Activated T-cell treated with anti-CD3 and anti-CD28 coated beads, Interleukin-2, amount 50 U/mL, for 72 hours (primary cell): ENCODE results near the gene RPS27A. TPM values are rescaled to one million over a fixed set of nuclear protein-coding genes. Genes with fewer than 3 reads are reported as not detected.

ENCODE experiments used
- total RNA-seq, 2 donors: library from RNA; stranded (reverse); gene quantifications; one replicate each; pipeline ENCODE4 v1.2.3, GENCODE V29; 2022

Gene RPS27A
- total RNA-seq, 2 donors from 2014 or later, result 1,242 to 1,391 TPM

Other genes with a start within 250 kb of the RPS27A start
- gene RTN4, start 182.2 kb upstream of the RPS27A start, total RNA-seq, result 10 to 100 TPM; 78.8 to 83.3 TPM
- 10 to 100 TPM; 12.3 to 15.5 TPM for gene CLHC1, start 395 bp upstream of the RPS27A start, total RNA-seq
- 10 to 100 TPM; 49.8 to 55.7 TPM for gene MTIF2, start 36.5 kb downstream of the RPS27A start, total RNA-seq
- gene CCDC88A, start 187.2 kb downstream of the RPS27A start, total RNA-seq, result 10 to 100 TPM in 1 of 2 donors, 1 to 10 TPM in 1; 9.6 to 13.8 TPM